Omental fat pad (tissue), 4 donors: ENCODE results near the gene DNAH17. TPM values are rescaled to one million over a fixed set of nuclear protein-coding genes. Genes with fewer than 3 reads are reported as not detected.

Source experiments
- ATAC-seq: fragments of 150-250 bp; one replicate; pipeline ENCODE4 v1.9.1; 2016; ENCODE audit warnings: mild to moderate bottlenecking, moderate library complexity; ENCODE audit not compliant: low FRiP score
- DNase-seq: peaks from one replicate; pipeline ENCODE4 v3.0.0-alpha.2; 2019; ENCODE audit warnings: low spot score
- total RNA-seq, 4 donors: library from RNA; depleted of rRNA; stranded (reverse); fragments of >200 nt; gene quantifications; one replicate each; pipeline ENCODE4 v1.1.0, GENCODE V29; 2016
- TF ChIP-seq, protein P1 (sequence below), 3 donors: fragments of 450-650 bp; IDR thresholded peaks; one replicate each; pipeline ENCODE4 v1.5.1; 2016 to 2017; ENCODE audit warnings: antibody characterized with exemption in 3 of 3, mild to moderate bottlenecking in 3 of 3, moderate library complexity in 2 of 3

The DNAH17 gene
- total RNA-seq, 4 donors from 2014 or later: 0.24 to 1.4 (median 0.34) TPM

DNA sequence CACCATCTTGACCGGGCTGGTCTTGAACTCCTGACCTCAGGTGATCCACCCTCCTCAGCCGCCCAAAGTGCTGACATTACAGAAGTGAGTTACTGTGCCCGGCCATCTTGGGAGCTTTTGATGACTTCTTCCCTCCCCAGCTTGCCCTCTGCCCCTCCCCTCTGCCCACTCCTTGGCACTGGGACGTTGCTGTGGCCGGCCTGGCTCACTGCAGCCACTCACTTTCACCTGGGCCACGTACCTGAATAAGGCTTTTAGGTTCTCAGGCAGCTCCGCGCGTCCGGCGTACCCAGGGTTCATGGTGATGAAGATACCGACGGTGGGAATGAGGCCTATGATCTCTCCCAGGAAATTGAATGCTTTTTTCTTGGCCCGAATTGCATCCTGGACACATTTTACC, 81.6 kb downstream of the DNAH17 start:
- no peak for DNase-seq
- TF ChIP-seq, protein P1, sequence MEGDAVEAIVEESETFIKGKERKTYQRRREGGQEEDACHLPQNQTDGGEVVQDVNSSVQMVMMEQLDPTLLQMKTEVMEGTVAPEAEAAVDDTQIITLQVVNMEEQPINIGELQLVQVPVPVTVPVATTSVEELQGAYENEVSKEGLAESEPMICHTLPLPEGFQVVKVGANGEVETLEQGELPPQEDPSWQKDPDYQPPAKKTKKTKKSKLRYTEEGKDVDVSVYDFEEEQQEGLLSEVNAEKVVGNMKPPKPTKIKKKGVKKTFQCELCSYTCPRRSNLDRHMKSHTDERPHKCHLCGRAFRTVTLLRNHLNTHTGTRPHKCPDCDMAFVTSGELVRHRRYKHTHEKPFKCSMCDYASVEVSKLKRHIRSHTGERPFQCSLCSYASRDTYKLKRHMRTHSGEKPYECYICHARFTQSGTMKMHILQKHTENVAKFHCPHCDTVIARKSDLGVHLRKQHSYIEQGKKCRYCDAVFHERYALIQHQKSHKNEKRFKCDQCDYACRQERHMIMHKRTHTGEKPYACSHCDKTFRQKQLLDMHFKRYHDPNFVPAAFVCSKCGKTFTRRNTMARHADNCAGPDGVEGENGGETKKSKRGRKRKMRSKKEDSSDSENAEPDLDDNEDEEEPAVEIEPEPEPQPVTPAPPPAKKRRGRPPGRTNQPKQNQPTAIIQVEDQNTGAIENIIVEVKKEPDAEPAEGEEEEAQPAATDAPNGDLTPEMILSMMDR (IDR thresholded peaks at IDR 0.05): no peak
- no peak for ATAC-seq

DNA sequence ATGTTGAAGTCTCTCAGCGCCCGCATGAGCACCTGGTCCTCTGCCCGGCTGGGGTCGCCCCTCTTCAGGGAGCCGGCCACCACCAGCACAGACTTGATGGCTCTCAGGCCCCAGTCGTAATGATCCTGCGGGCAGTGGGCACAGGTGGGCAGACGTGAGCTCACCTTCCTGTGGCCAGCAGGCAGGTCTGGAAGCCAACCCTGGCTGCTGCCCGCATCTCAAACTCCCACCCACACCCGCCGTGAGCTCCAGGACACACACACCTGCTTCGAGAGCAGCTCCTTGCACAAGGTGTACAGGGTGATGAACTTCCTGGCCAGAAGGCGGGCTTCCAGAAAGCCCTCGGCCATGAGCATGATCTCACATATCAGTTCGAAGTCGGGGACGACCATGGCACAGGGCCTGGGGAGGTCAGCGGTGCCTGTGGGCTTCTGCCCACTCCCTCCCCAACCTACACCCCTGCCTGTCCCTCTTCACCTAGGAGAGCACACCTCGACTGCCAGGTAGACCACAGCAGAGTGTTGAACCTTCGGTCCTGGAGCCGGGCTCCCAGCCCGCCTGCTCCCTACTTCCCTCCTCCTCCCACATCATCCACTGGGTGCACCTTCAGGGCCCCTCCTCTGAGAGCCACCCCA, 82.4 kb downstream of the DNAH17 start:
- TF ChIP-seq, protein P1 (IDR thresholded peaks at IDR 0.05): no peak
- DNase-seq: no peak
- no peak for ATAC-seq

DNA sequence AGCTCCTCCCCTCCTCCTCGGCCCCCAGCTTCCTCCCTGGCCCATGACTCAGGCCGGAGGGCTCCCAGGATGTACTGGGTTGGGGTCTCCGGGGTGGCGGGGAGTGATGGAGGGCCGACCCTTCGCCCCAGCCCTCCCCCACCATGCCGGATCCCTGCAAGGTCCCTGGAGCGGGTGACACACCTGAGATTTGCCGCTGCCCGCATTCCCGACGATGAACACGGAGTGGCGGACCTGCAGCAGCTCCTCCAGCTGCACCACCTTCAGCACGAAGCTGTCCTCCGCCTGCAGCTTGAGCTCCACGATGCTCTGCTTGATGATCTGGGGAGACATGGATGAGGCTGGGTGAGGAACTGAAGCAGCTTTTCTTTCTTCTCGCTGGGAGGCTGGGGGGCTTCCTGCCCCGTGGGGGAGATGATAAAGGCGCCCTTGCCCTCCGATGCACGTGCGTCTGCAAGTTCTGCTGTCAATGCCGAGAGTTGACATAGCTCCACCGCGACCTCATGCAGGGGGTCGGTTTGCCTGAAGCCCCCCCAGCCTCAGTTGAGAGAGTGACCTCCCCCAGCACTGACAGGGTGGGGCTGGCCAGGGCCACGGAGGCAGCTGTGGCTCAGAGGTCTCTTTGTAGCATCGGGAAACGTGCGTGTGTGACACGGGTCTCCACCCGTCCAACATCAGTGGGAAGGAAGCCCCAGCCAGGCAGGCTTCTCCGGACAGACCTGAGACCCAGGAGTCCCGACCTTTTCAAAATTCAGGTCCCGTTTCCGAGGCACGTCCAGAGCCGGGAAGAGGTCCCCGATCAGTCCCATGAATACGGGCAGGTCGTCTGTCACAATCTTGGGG, 83.1 kb downstream of the DNAH17 start:
- DNase-seq: no peak
- TF ChIP-seq, protein P1 (IDR thresholded peaks at IDR 0.05): no peak
- no peak for ATAC-seq

DNA sequence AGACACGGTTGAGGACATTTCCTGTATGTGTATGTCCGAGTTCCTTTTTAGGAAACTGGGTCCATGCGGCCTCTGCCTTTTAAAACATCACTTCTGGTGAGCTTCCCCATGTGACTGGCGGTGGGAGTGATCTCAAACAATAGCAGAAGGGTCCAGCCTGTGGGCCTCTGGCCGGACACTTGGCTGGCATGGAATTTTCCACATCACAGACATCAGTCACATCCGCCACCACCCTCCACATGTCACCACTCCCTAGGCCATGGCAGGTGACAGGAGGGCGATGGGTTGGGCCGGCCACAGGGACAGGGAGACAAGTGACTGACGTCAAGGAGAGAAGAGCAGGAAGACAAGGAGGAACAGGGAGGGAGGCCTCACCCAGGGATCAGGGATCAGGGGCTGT, 83.7 kb downstream of the DNAH17 start:
- TF ChIP-seq, protein P1 (IDR thresholded peaks at IDR 0.05): no peak
- no peak for ATAC-seq
- DNase-seq: no peak

DNA sequence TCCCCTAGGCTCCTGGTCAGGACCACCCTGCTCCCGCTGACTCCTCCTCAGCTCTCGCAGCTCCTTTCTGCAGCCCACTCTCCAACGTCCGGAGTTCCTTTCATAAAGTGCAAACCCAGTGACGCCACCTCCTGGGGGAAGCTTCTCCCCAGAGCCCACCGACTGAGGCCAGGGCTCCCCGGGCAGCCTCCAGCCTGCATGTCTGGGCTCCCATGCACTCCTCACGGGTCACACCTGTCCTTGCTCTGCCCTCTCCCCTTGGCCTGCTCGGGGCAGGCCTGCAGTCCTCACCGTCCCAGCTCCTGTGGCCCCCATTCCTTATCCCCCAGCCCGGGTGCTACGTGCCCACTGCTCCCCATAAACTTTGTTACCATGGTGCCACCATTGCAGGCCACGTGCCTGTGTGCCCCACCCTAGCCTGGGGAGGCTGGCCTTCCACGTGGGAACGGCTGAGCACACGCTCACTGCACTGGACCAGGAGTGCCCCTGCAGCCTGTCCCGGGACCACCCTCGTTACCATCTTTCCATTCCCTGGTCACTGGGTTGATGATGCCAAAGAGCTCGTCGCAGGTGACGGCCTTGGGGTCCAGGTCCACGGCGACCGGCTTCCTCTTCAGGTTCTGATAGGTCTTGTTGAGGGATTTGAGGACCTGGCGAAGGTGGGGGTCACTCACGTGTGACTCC, 84.9 kb downstream of the DNAH17 start:
- DNase-seq: no peak
- ATAC-seq: no peak
- TF ChIP-seq, protein P1 (IDR thresholded peaks at IDR 0.05): no peak

DNA sequence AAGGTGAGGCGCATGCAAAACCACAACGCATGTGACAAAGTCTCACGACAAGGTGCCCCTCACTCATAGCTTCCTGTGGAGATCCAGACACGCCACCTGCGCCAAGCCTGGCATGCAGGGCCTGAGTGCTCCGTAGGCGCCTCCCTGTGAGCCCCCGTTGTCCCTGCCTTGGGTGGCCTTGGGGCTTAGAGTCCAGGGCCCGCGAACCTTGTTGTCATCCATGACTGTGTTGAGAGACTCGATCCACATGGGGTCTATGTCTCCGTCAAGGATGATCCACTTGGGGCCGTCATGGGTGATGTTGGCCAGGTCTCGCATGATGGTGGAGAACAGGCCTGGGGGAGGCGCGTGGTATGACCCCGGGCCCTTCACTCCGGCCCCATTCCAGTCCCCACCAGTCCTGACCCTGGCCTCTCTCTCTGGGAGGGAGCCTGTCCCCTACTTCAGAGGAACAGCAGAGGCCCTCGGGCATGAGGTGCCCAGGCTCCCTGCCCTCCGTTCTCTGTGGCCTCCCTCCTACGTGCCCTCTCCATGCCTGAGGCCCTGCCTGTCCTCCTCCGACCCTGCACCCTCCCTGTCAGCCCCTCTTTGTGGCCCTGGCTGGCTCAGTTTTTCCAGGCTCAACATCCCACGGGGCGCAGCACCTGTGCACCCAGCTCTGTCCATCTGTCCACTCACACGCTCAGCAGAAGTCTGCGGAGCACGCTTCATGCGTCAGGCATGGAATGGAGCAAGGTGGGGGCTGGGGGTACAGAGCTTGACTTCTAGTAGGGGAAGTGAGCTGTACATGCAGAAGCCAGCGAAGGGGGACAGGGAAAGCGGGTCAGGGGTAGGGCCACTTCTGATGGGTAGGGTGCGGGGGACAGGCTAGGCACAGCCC, 85.7 kb downstream of the DNAH17 start:
- TF ChIP-seq, protein P1 (IDR thresholded peaks at IDR 0.05): no peak
- no peak for ATAC-seq
- no peak for DNase-seq
